Measurements from ENCODE around the gene KCNMA1.
A peak's percentile ranks its signal among the peaks of the same experiment; 100 is the strongest.

GRCh38 chr10:77391605-77392235, 245.9 kb downstream of the KCNMA1 start:
- TF ChIP-seq EZH2 (IDR thresholded peaks at IDR 0.05; ENCODE audit: low read depth): no peak
- TF ChIP-seq, protein P1, sequence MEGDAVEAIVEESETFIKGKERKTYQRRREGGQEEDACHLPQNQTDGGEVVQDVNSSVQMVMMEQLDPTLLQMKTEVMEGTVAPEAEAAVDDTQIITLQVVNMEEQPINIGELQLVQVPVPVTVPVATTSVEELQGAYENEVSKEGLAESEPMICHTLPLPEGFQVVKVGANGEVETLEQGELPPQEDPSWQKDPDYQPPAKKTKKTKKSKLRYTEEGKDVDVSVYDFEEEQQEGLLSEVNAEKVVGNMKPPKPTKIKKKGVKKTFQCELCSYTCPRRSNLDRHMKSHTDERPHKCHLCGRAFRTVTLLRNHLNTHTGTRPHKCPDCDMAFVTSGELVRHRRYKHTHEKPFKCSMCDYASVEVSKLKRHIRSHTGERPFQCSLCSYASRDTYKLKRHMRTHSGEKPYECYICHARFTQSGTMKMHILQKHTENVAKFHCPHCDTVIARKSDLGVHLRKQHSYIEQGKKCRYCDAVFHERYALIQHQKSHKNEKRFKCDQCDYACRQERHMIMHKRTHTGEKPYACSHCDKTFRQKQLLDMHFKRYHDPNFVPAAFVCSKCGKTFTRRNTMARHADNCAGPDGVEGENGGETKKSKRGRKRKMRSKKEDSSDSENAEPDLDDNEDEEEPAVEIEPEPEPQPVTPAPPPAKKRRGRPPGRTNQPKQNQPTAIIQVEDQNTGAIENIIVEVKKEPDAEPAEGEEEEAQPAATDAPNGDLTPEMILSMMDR (conservative IDR thresholded peaks at IDR 0.05): peak; percentile 87

Measured in PC-9 (cell line).